ENCODE results near the gene ZNF335. TPM values are rescaled to one million over a fixed set of nuclear protein-coding genes. Genes with fewer than 3 reads are reported as not detected.

ZNF335 gene
- total and polyA plus RNA-seq, 2 of the 13 experiments (the other 11 are each of a cell fraction or from before 2014, with no cell fraction given) = 9.7 to 13.7 TPM

DNA sequence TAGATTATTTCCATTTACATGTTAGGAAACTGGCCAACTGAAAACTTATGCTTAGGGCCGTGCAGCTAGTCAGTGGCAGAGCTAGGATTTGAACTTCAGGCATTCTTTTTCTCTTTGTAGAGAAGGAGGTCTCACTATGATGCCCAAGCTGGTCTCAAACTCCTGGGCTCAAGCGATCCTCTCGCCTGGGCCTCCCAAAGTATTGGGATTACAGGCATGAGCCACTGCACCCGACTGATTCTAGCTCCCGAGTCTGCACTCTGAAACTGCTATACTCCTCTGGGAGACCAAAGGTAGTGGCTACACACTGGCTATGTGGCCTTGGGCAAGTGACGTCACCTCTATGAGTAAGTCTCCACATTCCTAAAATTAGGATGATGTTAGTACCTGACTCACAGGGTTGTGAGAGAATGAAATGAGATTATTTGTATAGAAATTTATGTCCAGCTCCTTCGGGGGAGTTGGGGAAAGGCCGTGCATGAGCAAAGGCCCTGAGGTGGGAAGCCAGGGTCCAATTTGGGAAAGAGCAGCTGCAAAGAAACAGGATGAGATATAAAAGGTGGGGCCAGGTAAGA lies 66.4 kb downstream of the ZNF335 start (continued):
- TF ChIP-seq, protein P1, sequence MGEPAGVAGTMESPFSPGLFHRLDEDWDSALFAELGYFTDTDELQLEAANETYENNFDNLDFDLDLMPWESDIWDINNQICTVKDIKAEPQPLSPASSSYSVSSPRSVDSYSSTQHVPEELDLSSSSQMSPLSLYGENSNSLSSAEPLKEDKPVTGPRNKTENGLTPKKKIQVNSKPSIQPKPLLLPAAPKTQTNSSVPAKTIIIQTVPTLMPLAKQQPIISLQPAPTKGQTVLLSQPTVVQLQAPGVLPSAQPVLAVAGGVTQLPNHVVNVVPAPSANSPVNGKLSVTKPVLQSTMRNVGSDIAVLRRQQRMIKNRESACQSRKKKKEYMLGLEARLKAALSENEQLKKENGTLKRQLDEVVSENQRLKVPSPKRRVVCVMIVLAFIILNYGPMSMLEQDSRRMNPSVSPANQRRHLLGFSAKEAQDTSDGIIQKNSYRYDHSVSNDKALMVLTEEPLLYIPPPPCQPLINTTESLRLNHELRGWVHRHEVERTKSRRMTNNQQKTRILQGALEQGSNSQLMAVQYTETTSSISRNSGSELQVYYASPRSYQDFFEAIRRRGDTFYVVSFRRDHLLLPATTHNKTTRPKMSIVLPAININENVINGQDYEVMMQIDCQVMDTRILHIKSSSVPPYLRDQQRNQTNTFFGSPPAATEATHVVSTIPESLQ (CRISPR knock-in tag; conservative IDR thresholded peaks at IDR 0.05) = no peak
- no peak for TF ChIP-seq ZNF7 (CRISPR knock-in tag; IDR thresholded peaks at IDR 0.05)
- TF ChIP-seq KLF11 (CRISPR knock-in tag; IDR thresholded peaks at IDR 0.05) = no peak
- TF ChIP-seq ZNF10 (CRISPR knock-in tag; IDR thresholded peaks at IDR 0.05; ENCODE audit: borderline replicate concordance, low read depth) = no peak
- TF ChIP-seq FOXA3 (CRISPR knock-in tag; IDR thresholded peaks at IDR 0.05) = no peak
- TF ChIP-seq FOSL1 (CRISPR knock-in tag; IDR thresholded peaks at IDR 0.05; ENCODE audit: borderline replicate concordance) = 0 out of 2 replicates have a peak, but pooled peaks have one; percentile 23
- TF ChIP-seq, protein P2, sequence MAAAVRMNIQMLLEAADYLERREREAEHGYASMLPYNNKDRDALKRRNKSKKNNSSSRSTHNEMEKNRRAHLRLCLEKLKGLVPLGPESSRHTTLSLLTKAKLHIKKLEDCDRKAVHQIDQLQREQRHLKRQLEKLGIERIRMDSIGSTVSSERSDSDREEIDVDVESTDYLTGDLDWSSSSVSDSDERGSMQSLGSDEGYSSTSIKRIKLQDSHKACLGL (CRISPR knock-in tag; IDR thresholded peaks at IDR 0.05) = no peak
- TF ChIP-seq HIVEP1 (CRISPR knock-in tag; IDR thresholded peaks at IDR 0.05) = no peak
- no peak for TF ChIP-seq FOXK1 (CRISPR knock-in tag; IDR thresholded peaks at IDR 0.05; ENCODE audit: borderline replicate concordance, low read depth)
- TF ChIP-seq ZNF230 (CRISPR knock-in tag; IDR thresholded peaks at IDR 0.05) = no peak
- no peak for TF ChIP-seq ZFP36L2 (CRISPR knock-in tag; IDR thresholded peaks at IDR 0.05)
- TF ChIP-seq GATAD2A (CRISPR knock-in tag; IDR thresholded peaks at IDR 0.05) = 0 out of 2 replicates have a peak, but pooled peaks have one; percentile 44
- TF ChIP-seq NFE2L2 (IDR thresholded peaks at IDR 0.05; ENCODE audit: low read length) = no peak
- no peak for TF ChIP-seq ZFYVE20 (CRISPR knock-in tag; IDR thresholded peaks at IDR 0.05; ENCODE audit: borderline replicate concordance, low read depth)
- TF ChIP-seq, protein P3, sequence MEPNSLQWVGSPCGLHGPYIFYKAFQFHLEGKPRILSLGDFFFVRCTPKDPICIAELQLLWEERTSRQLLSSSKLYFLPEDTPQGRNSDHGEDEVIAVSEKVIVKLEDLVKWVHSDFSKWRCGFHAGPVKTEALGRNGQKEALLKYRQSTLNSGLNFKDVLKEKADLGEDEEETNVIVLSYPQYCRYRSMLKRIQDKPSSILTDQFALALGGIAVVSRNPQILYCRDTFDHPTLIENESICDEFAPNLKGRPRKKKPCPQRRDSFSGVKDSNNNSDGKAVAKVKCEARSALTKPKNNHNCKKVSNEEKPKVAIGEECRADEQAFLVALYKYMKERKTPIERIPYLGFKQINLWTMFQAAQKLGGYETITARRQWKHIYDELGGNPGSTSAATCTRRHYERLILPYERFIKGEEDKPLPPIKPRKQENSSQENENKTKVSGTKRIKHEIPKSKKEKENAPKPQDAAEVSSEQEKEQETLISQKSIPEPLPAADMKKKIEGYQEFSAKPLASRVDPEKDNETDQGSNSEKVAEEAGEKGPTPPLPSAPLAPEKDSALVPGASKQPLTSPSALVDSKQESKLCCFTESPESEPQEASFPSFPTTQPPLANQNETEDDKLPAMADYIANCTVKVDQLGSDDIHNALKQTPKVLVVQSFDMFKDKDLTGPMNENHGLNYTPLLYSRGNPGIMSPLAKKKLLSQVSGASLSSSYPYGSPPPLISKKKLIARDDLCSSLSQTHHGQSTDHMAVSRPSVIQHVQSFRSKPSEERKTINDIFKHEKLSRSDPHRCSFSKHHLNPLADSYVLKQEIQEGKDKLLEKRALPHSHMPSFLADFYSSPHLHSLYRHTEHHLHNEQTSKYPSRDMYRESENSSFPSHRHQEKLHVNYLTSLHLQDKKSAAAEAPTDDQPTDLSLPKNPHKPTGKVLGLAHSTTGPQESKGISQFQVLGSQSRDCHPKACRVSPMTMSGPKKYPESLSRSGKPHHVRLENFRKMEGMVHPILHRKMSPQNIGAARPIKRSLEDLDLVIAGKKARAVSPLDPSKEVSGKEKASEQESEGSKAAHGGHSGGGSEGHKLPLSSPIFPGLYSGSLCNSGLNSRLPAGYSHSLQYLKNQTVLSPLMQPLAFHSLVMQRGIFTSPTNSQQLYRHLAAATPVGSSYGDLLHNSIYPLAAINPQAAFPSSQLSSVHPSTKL (CRISPR knock-in tag; IDR thresholded peaks at IDR 0.05) = no peak
- no peak for TF ChIP-seq SMAD1 (CRISPR knock-in tag; IDR thresholded peaks at IDR 0.05; ENCODE audit: borderline replicate concordance, low read depth)
- no peak for TF ChIP-seq HNRNPLL (IDR thresholded peaks at IDR 0.05; ENCODE audit: low read depth, low read length, poor library complexity, severe bottlenecking)
- no peak for TF ChIP-seq ZNF253 (CRISPR knock-in tag; IDR thresholded peaks at IDR 0.05; ENCODE audit: borderline replicate concordance)
- no peak for TF ChIP-seq DNMT3B (CRISPR knock-in tag; conservative IDR thresholded peaks at IDR 0.05)
- TF ChIP-seq, protein P4, sequence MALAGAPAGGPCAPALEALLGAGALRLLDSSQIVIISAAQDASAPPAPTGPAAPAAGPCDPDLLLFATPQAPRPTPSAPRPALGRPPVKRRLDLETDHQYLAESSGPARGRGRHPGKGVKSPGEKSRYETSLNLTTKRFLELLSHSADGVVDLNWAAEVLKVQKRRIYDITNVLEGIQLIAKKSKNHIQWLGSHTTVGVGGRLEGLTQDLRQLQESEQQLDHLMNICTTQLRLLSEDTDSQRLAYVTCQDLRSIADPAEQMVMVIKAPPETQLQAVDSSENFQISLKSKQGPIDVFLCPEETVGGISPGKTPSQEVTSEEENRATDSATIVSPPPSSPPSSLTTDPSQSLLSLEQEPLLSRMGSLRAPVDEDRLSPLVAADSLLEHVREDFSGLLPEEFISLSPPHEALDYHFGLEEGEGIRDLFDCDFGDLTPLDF (CRISPR knock-in tag; IDR thresholded peaks at IDR 0.05) = no peak
- TF ChIP-seq MEIS1 (CRISPR knock-in tag; IDR thresholded peaks at IDR 0.05; ENCODE audit: borderline replicate concordance) = no peak
- no peak for TF ChIP-seq ZFY (CRISPR knock-in tag; IDR thresholded peaks at IDR 0.05)

Measured in HepG2 (cell line).